ENCODE results near the gene PAX1.

PAX1 gene

GRCh38 chr20:21703717-21704407 lies 1.6 kb upstream of the PAX1 start:
- DNase-seq (ENCODE audit: low read depth): no peak

GRCh38 chr20:21704408-21705385 lies 767 bp upstream of the PAX1 start:
- no peak for DNase-seq (ENCODE audit: low read depth)

- no peak for DNase-seq (ENCODE audit: low read depth)
Measured at GRCh38 chr20:21706261-21707195, 1.1 kb downstream of the PAX1 start.

GRCh38 chr20:21707267-21707666 lies 1.8 kb downstream of the PAX1 start:
- no peak for DNase-seq (ENCODE audit: low read depth)

- no peak for DNase-seq (ENCODE audit: low read depth)
Measured at GRCh38 chr20:21707999-21708737, 2.7 kb downstream of the PAX1 start.

GRCh38 chr20:21708738-21709534 lies 3.5 kb downstream of the PAX1 start:
- DNase-seq (ENCODE audit: low read depth): no peak

- no peak for DNase-seq (ENCODE audit: low read depth)
Measured at GRCh38 chr20:21709535-21709904, 4.1 kb downstream of the PAX1 start.

GRCh38 chr20:21710341-21710740 lies 4.9 kb downstream of the PAX1 start:
- DNase-seq (ENCODE audit: low read depth): no peak

- DNase-seq (ENCODE audit: low read depth): no peak
Measured at GRCh38 chr20:21710863-21711431, 5.5 kb downstream of the PAX1 start.

- no peak for DNase-seq (ENCODE audit: low read depth)
Measured at GRCh38 chr20:21712443-21713059, 7.1 kb downstream of the PAX1 start.

GRCh38 chr20:21713470-21713869 lies 8.0 kb downstream of the PAX1 start:
- no peak for DNase-seq (ENCODE audit: low read depth)

- DNase-seq (ENCODE audit: low read depth): no peak
Measured at GRCh38 chr20:21713901-21714296, 8.4 kb downstream of the PAX1 start.

GRCh38 chr20:21714297-21715192 lies 9.1 kb downstream of the PAX1 start:
- DNase-seq (ENCODE audit: low read depth): no peak

GRCh38 chr20:21715193-21715881 lies 9.9 kb downstream of the PAX1 start:
- DNase-seq (ENCODE audit: low read depth): no peak

- DNase-seq (ENCODE audit: low read depth): peak; percentile 9
Measured at GRCh38 chr20:21719592-21720214, 14.2 kb downstream of the PAX1 start.

GRCh38 chr20:21725892-21726291 lies 20.4 kb downstream of the PAX1 start:
- no peak for DNase-seq (ENCODE audit: low read depth)

- DNase-seq (ENCODE audit: low read depth): no peak
Measured at GRCh38 chr20:21729316-21729715, 23.9 kb downstream of the PAX1 start.

GRCh38 chr20:21739161-21739560 lies 33.7 kb downstream of the PAX1 start:
- DNase-seq (ENCODE audit: low read depth): no peak

All from GM04504 (cell line).